Aorta (tissue), 5 donors: ENCODE results near the gene WDR87. TPM values are rescaled to one million over a fixed set of nuclear protein-coding genes. Genes with fewer than 3 reads are reported as not detected.
"Not testable (repeated sequence)": the region's sequence is repeated elsewhere in the genome, so short reads cannot be mapped to it uniquely, and the experiment has no call there.

Experiments used
- ATAC-seq: fragments of 200-7000 bp; cut with Tn5 transposase; one replicate; pipeline ENCODE4 v1.9.1; 2022; ENCODE audit warnings: moderate library complexity; ENCODE audit not compliant: low FRiP score
- DNase-seq, 2 donors: peaks; one replicate each; pipeline ENCODE4 v3.0.0-alpha.2; 2020
- H3K27ac ChIP-seq, 2 donors: one replicate each; pipeline ENCODE4 v1.5.1; 2013; ENCODE audit warnings: low read length in 2 of 2, mild to moderate bottlenecking in 2 of 2, moderate library complexity in 2 of 2, control low read depth in 1 of 2, inconsistent platforms in 1 of 2, low read depth in 1 of 2
- H3K27me3 ChIP-seq, 2 donors: one replicate each; pipeline ENCODE4 v1.6.1; 2013; ENCODE audit warnings: control low read depth in 1 of 2, low read length in 1 of 2, mild to moderate bottlenecking in 1 of 2, moderate library complexity in 1 of 2; ENCODE audit not compliant: insufficient read depth in 2 of 2, control insufficient read depth in 1 of 2
- H3K36me3 ChIP-seq, 2 donors: one replicate each; pipeline ENCODE4 v1.6.1; 2013; ENCODE audit warnings: control low read depth in 1 of 2, low read length in 1 of 2, mild to moderate bottlenecking in 1 of 2; ENCODE audit not compliant: insufficient read depth in 2 of 2, control insufficient read depth in 1 of 2
- H3K4me1 ChIP-seq, 2 donors: one replicate each; pipeline ENCODE4 v1.6.1; 2013; ENCODE audit warnings: low read length in 2 of 2, control low read depth in 1 of 2, mild to moderate bottlenecking in 1 of 2, moderate library complexity in 1 of 2; ENCODE audit not compliant: insufficient read depth in 2 of 2, control insufficient read depth in 1 of 2
- H3K4me3 ChIP-seq, 2 donors: one replicate each; pipeline ENCODE4 v1.5.1; 2013; ENCODE audit warnings: low read length in 2 of 2, control low read depth in 1 of 2, mild to moderate bottlenecking in 1 of 2
- H3K9me3 ChIP-seq: one replicate; pipeline ENCODE4 v1.6.1; 2013; ENCODE audit warnings: mild to moderate bottlenecking, low read length; ENCODE audit not compliant: control insufficient read depth
- WGBS, 2 donors: extraction: QIAGEN DNeasy Blood & Tissue Kit; methylation state at CpG; one replicate each; pipeline ENCODE4 v1.1.7; 2013; 5-methylcytosine and 5-hydroxymethylcytosine counted together
- intact Hi-C, 2 donors: fragments of 100-400 bp; cut with DNase I; formaldehyde crosslinking; loops; one replicate each; pipeline versions ENCODE4 v1.14.2 to v1.15.0; 2022
- polyA plus RNA-seq, 2 donors: library from polyadenylated mRNA; stranded (reverse); fragments of 200-250 nt; gene quantifications; one replicate each; pipeline ENCODE4 v1.2.3, GENCODE V29; 2013
- total RNA-seq, 2 donors: library from RNA; stranded (reverse); fragmentation: NEBNext Ultra II Directional; extraction: Animal tissue kit (Norgen Biotek cat#: 25700); gene quantifications; one replicate each; pipeline ENCODE4 v1.2.1, GENCODE V29; 2021
- donor health status: healthy with polysubstance abuse.
- donor health status: Bipolar disorder and iron deficiency.
- donor health status: DM: no; HTN: no; CAD: no.
- donor health status: DM: no; HTN: no; CAD: no.
- donor health status: DM: yes; HTN: yes; CAD: no.

The WDR87 gene
- total and polyA plus RNA-seq, 4 donors = not detected

GRCh38 chr19:37876032-37876431, 30.4 kb downstream of the WDR87 start:
- intact Hi-C loops = no loop called here
- no peak overlapping the region for H3K4me3 ChIP-seq
- no peaks in the 10 kb centered on the region for H3K9me3 ChIP-seq
- no peaks in the 10 kb centered on the region for H3K27me3 ChIP-seq
- 41 to 46% methylated on average over 2 of the region's 2 CpGs for WGBS, 2 donors
- no peak for ATAC-seq
- H3K27ac ChIP-seq = no peak overlapping the region
- H3K36me3 ChIP-seq = no peaks in the 10 kb centered on the region
- H3K4me1 ChIP-seq = no peaks in the 10 kb centered on the region
- DNase-seq = no peak

- intact Hi-C loops = no loop called here
- ATAC-seq = no peak
- Histone ChIP-seq H3K9me3 (no peaks in the 10 kb centered on the region), H3K27me3 (no peaks in the 10 kb centered on the region), H3K27ac (no peak overlapping the region), H3K36me3 (no peaks in the 10 kb centered on the region), H3K4me1 (no peaks in the 10 kb centered on the region), H3K4me3 (no peak overlapping the region)
- DNase-seq = no peak
- 6 to 7% methylated on average over 3 of the region's 3 CpGs for WGBS, 2 donors
Measured at GRCh38 chr19:37874784-37875183, 31.6 kb downstream of the WDR87 start.

- no peaks in the 10 kb centered on the region for H3K36me3 ChIP-seq
- no peak overlapping the region for H3K4me3 ChIP-seq
- intact Hi-C loops = no loop called here
- H3K27me3 ChIP-seq = no peaks in the 10 kb centered on the region
- ATAC-seq (no peak), DNase-seq (no peak)
- no peak overlapping the region for H3K27ac ChIP-seq
- whole genome bisulfite sequencing, 2 donors = 68 to 81% methylated on average over 5 of the region's 5 CpGs
- H3K9me3 ChIP-seq = peaks cover 1% of the 10 kb centered on the region
- H3K4me1 ChIP-seq = no peaks in the 10 kb centered on the region
Measured at GRCh38 chr19:37872383-37872782, 34.0 kb downstream of the WDR87 start.

GRCh38 chr19:37869766-37870340, 36.5 kb downstream of the WDR87 start:
- H3K4me3 ChIP-seq = no peak overlapping the region
- peaks cover 1% of the 10 kb centered on the region for H3K9me3 ChIP-seq
- no peaks in the 10 kb centered on the region for H3K4me1 ChIP-seq
- H3K27ac ChIP-seq = no peak overlapping the region
- ATAC-seq (no peak), DNase-seq (no peak)
- H3K36me3 ChIP-seq = no peaks in the 10 kb centered on the region
- no peaks in the 10 kb centered on the region for H3K27me3 ChIP-seq
- intact Hi-C loops = no loop called here
- 69 to 74% methylated on average over 4 of the region's 4 CpGs for WGBS, 2 donors

GRCh38 chr19:37867831-37868230, 38.6 kb downstream of the WDR87 start:
- ATAC-seq (no peak), DNase-seq (no peak)
- intact Hi-C loops = no loop called here
- Histone ChIP-seq H3K4me3 (no peak overlapping the region), H3K9me3 (peaks cover 1% of the 10 kb centered on the region), H3K4me1 (no peaks in the 10 kb centered on the region), H3K27ac (no peak overlapping the region), H3K36me3 (no peaks in the 10 kb centered on the region), H3K27me3 (no peaks in the 10 kb centered on the region)
- WGBS, 2 donors = 70% methylated on average over 2 of the region's 2 CpGs

- intact Hi-C loops, DNase-seq, H3K4me3 ChIP-seq, H3K9me3 ChIP-seq, ATAC-seq, H3K36me3 ChIP-seq, H3K27ac ChIP-seq, H3K27me3 ChIP-seq, H3K4me1 ChIP-seq: not testable (repeated sequence)
- whole genome bisulfite sequencing, 2 donors = 81 to 83% methylated on average over 8 of the region's 9 CpGs
Measured at GRCh38 chr19:37865930-37866329, 40.5 kb downstream of the WDR87 start.

GRCh38 chr19:37864501-37864900, 41.9 kb downstream of the WDR87 start:
- Histone ChIP-seq H3K36me3 (no peaks in the 10 kb centered on the region), H3K4me3 (no peak overlapping the region), H3K4me1 (no peaks in the 10 kb centered on the region), H3K27me3 (no peaks in the 10 kb centered on the region), H3K9me3 (peaks cover under 1% of the 10 kb centered on the region), H3K27ac (no peak overlapping the region)
- ATAC-seq (no peak), DNase-seq (no peak)
- intact Hi-C loops = no loop called here
- 78 to 86% methylated on average over 3 of the region's 3 CpGs for WGBS, 2 donors

- WGBS, 2 donors = 4 to 7% methylated on average over 35 of the region's 35 CpGs
- Histone ChIP-seq H3K9me3 (peaks cover 18% of the 10 kb centered on the region), H3K27ac (no peak overlapping the region), H3K4me1 (no peaks in the 10 kb centered on the region), H3K27me3 (no peaks in the 10 kb centered on the region), H3K4me3 (no peak overlapping the region), H3K36me3 (no peaks in the 10 kb centered on the region)
- ATAC-seq (no peak), DNase-seq (peak; percentile 49 to 64)
- intact Hi-C loops = no loop called here
Measured at GRCh38 chr19:37855098-37855497, 51.3 kb downstream of the WDR87 start.

- H3K4me3 ChIP-seq = no peak overlapping the region
- WGBS, 2 donors = 41 to 43% methylated on average over 2 of the region's 2 CpGs
- no peaks in the 10 kb centered on the region for H3K36me3 ChIP-seq
- no peaks in the 10 kb centered on the region for H3K4me1 ChIP-seq
- peaks cover 3% of the 10 kb centered on the region for H3K9me3 ChIP-seq
- intact Hi-C loops = no loop called here
- H3K27ac ChIP-seq = no peak overlapping the region
- H3K27me3 ChIP-seq = no peaks in the 10 kb centered on the region
- no peak for ATAC-seq
- DNase-seq = no peak
Measured at GRCh38 chr19:37845932-37846331, 60.5 kb downstream of the WDR87 start.
